Fibroblast of lung (primary cell): ENCODE measurements around the gene DNMT3B.

Experiments
- CTCF ChIP-seq, 2 donors: IDR thresholded peaks in 1 of 2; conservative IDR thresholded peaks in 1 of 2; 1 replicate in 1 of 2; 2 replicates in 1 of 2; pipeline ENCODE4 v1.5.1; 2011 to 2012; ENCODE audit warnings: low read length in 2 of 2, control low read depth in 1 of 2, inconsistent platforms in 1 of 2, low read depth in 1 of 2, mild to moderate bottlenecking in 1 of 2
- EZH2 ChIP-seq: IDR thresholded peaks from 2 replicates; pipeline ENCODE4 v1.5.1; 2012; ENCODE audit warnings: low read length, control low read depth, mild to moderate bottlenecking; ENCODE audit errors: missing control alignments

- TF ChIP-seq CTCF (conservative IDR thresholded peaks at IDR 0.05 in 1 of 2, IDR thresholded peaks at IDR 0.05 in 1 of 2; ENCODE audit: low read depth in 1 of 2, low read length in 2 of 2) (no peak), EZH2 (no peak)
These were observed 10.9 kb upstream of the DNMT3B start for GRCh38 chr20:32751293-32751692.
